GM18519 (cell line): ENCODE data around the gene GNPNAT1.
A peak's percentile ranks its signal among the peaks of the same experiment; 100 is the strongest.

Experiments
- ATAC-seq: cut with Tn5 transposase; IDR thresholded peaks from one replicate; pipeline ENCODE4 v1.9.1; 2021; ENCODE audit warnings: mild to moderate bottlenecking, moderate library complexity; ENCODE audit not compliant: unreplicated experiment, low FRiP score

GNPNAT1 gene

DNA sequence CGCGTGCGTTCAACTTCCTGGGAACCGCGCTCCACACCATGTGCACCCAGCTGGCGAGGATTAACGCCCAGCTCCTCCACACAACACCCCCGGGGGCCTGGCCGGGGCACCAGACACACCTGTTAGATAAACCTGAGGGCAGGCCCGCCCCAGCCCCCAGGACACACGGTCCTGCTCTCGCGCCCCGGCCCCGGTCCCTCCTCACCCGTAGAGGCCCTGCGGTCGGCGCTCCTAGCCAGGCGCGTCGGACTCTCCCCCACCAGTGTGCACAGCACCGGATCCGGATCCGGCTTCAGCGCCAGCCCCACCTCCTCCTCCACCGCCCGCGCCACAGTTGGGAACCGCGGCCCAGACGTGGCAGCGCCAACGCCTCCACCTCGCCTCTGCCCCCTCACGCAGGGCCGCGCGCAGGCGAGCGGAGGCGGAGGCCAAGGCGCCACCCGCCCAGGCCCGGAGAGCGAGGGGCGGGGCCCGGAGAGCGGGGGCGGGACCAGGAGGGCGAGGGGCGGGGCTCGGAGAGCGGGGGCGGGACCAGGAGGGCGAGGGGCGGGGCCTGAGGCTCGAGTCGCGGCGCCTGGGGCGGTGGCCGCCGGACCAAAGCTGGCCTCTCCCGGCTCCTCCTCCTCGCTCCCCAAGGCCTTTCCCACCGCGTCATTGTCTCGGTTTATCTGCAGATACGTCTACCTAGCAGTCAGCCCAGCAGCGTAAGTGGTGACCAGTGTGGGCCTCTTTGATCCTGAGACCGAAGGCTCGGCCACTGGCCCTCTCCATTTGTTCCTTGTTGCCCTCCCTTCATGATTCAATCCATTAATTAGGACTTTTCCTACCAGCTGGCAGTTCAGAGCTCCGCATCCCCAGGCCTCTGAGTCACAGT is at the start of gene GNPNAT1:
Gene GNPNAT1, minus strand, starts transcription at position 385 of the 874 bp plus-strand sequence. CDS start 6,957 bp downstream, outside the sequence.
- peak; percentile 87 for ATAC-seq

DNA sequence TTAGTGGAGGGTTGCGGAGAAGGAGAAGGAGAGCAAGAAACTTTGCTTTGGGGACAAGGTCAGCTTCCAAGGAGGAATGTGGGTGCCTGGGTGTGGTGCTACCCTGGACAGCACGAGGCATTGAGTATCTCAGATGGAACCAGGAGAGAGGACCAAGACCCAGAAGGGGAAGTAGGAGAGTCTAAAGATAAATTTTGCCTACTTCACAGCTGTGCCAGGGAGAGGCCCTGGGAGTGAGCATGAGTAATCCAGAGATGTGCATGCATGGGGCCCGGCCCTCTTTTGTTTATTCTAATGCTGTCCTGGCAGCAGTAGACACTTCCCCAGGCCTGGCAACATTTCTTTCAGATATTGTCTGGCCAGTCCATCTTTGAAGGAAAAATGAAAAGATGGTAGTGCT is 49.5 kb upstream of the GNPNAT1 start:
- no peak for ATAC-seq

DNA sequence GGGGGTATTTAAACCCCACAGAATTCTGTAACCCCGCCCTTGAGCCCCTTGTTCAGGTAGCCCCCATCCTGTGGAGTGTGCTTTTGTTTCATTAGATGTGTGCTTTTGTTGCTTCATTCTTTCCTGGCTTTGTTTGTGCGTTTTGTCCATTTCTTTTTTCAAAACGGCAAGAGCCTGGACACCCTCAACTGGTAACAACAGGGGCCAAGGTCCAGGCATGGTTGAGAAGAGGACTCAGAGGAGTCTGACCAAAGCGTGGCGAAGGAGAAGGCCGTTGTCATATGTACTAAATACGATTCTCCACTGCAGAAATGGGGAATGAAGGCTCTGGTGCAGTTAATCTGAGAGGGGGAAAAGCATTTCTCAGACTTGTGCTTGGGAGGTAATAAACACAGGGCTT is 46.0 kb upstream of the GNPNAT1 start:
- ATAC-seq: no peak

DNA sequence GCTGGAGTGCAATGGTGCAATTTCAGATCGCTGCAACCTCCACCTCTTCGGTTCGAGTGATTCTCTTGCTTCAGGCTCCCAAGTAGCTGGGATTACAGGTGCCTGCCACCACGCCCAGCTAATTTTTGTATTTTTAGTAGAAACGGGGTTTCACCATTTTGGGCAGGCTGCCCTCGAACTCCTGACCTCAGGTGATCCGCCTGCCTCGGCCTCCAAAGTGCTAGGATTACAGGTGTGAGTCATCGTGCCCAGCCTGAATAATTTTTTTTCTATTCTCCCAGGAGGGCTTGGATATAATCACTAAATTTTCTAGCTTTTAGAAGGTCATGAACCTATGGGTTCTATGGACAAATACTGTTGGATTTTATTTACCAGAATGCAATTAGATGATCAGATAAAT is 44.7 kb upstream of the GNPNAT1 start:
- no peak for ATAC-seq

- ATAC-seq: no peak
Observed at GRCh38 chr14:52835122-52835903, 43.9 kb upstream of the GNPNAT1 start.

- no peak for ATAC-seq
Observed at GRCh38 chr14:52834440-52834842, 43.0 kb upstream of the GNPNAT1 start.

DNA sequence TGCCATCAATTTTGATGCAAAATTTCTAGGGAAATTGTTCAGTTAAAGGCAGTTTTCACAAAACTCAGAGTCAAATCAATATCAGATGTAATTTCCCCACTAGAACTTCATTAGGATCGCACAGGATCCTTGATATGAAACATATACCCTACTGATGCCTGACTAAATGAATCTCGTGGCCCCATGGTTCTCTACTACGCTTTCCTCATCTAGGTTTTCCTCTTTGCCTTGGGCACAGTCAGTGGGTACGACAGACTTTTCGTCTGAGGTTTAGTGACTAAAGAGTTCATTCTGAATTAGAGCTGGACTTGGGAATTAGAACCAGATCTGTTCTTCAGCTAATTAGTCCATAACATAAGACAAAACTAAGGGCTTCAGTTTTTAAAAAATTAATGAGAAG is 42.5 kb upstream of the GNPNAT1 start:
- no peak for ATAC-seq

DNA sequence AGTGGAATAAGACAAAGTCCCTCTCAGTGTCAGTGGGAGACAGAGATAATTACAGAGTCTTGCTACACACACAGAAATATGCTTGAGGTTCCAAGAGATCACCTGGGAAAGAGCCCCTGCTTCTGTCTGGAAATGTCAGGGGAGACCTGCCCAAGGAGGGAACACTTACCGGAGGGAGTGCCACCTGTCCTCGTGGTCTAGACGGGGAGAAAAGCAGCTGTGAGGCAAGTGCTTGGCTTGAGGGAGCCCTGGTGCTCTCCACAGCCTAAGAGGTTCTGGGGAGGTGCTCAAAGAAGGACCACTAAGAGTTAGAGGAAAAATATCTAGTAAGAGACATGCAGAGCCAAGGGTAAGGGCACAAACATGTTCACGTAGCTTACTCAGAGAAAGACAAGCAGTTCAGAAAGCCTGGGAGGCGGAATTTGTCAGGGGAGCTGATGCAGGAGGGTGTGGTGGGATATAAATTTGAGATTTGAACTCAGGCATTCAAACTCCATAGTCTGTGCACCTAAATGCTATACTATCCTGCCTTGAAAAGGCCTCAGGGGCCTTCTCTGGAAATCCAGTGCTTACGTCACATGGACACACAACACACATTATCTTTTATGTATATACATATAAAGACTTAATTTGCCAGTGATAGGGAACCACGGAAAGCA is 38.2 kb upstream of the GNPNAT1 start:
- ATAC-seq: no peak

DNA sequence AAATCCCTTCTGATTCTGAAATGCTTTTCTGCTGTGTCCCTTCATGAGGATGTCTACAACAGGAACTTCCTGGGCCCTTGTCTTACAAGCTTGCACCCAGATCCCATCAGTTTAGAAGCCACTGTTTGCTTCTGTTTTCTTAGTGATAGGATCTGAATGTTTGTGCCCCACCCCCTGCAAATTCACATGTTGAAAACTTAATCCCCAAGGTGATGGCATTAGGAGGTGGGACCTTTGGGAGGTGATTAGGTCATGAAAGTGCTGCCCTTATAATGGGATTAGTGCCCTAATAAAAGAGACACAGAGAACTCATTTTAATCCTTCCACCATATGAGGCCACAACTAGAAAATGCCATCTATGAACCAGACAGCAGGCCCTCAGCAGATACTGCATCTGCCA is 36.0 kb upstream of the GNPNAT1 start:
- no peak for ATAC-seq

- no peak for ATAC-seq
Observed at GRCh38 chr14:52825085-52825484, 33.7 kb upstream of the GNPNAT1 start.

GRCh38 chr14:52824462-52824861 is 33.1 kb upstream of the GNPNAT1 start:
- no peak for ATAC-seq

GRCh38 chr14:52821805-52822250 is 30.4 kb upstream of the GNPNAT1 start:
- no peak for ATAC-seq

DNA sequence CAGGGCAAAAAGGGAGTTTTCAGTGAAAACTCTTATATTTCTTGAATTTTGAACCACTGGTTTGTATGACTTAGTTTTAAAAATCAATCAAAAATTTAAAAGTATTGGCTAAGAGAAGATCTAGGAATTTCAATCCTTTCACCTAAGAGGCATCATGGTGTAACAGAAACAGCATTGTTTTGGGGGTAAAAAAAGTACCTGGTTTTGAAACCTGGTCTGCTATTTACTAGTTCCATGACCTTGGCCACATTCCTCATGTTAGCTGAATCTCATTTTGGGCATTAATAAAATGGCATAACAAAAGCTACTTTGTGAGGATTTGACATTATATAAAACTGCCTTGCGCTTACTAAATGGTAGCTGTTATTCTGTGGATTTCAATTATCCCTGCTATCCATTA is 16.7 kb upstream of the GNPNAT1 start:
- no peak for ATAC-seq

DNA sequence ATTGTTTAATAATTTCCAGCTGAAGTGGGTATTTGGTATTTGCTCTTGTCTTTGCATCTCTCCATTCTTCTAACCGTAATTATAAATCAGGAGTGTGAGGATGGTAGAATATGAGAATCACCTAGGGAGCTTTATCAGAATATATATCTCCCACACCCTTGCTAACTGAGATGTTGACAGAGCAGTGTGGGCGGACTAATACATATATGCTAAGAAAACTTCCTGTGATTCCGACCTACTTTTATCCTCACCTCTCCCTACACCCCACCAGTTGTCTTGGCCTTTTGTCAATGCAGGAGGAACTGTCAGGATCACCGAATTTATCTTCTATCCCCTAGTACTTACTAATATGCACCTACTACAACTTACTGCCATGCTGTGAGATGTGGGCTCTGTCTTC is 14.7 kb upstream of the GNPNAT1 start:
- ATAC-seq: no peak

DNA sequence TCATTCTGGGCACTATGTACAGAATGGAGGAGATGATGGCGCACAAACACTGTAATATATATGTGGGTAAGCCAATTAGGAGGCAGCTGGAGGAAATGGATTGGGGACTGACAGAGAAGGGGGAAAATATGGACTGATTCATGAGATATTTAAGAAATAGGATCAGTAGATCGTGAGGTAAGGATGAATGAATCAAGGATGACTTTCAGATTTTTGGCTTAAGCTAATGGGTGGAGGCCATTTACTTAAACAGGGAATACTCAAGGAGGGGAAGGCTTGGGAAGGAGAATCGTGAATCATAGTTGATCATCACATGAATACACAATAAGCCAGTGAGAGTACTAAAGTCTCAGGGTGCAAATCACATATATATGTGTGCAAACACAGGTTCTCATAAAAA is 11.2 kb upstream of the GNPNAT1 start:
- ATAC-seq: no peak

GRCh38 chr14:52801014-52801712 is 9.8 kb upstream of the GNPNAT1 start:
- no peak for ATAC-seq

- ATAC-seq: no peak
Observed at GRCh38 chr14:52798826-52799225, 7.4 kb upstream of the GNPNAT1 start.

- ATAC-seq: no peak
Observed at GRCh38 chr14:52797653-52798052, 6.2 kb upstream of the GNPNAT1 start.

DNA sequence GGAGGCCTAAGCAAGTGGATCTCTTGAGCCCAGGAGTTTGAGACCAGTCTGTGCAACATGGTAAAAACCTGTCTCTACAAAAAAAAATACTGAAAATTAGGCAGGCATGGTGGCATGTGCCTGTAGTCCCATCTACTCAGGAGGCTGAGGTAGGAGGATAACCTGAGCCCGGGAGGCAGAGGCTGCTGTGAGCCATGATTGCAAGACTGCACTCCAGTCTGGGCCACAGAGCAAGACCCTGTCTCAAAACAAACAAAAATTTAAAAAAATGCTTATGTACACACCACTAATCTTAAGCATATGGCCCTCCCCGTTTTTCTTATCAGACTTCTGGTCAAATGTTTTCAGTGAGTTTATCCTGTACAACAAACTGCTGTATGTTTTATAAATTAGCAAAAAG is 1.7 kb upstream of the GNPNAT1 start:
- no peak for ATAC-seq

DNA sequence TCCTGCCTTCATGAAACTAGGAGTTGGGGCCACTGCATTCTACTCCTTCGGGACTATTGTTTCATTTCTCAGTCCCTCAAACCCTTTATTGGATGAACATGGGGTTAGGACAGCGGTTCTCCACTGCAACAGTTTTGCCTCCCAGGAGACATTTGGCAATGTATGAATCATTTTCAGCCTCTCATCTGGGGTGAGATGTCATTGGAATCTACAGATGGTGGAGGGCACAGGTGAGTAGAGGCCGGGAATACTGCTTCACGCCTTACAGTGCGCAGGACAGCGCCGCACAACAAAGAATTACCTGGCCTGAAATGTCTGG is 649 bp upstream of the GNPNAT1 start:
- ATAC-seq: no peak

DNA sequence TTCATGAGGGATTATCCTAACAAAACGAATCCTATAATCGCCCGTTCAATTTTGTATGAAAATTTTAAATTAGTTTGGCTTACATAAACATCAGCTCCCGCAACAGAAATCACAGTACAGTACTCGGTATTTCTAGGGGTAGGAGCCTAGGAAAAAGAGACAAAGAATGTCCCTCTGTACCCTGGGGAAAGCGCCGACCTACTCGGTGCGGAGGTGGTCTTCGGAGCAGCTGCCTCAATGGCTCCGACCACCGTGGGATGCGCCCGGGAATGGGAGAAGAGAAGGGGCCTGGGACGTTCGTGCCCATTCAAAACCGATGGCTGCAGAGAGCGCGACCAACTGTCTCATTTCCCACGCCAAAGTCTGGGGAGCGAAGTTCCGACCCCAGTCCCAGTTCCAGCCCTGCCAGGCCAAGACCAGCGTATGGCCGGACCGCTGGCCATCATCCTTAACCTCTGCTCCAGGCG is 618 bp downstream of the GNPNAT1 start:
- ATAC-seq: no peak
